ENCODE measurements around the gene VAMP5. TPM values are rescaled to one million over a fixed set of nuclear protein-coding genes. Genes with fewer than 3 reads are reported as not detected.

Gene VAMP5
- total and polyA plus RNA-seq, 9 of the 15 experiments (the other 6 are each of a cell fraction or from before 2014, with no cell fraction given) = 0.54 to 1.9 (median 1.5) TPM; not detected in 2

- TF ChIP-seq, protein P1, sequence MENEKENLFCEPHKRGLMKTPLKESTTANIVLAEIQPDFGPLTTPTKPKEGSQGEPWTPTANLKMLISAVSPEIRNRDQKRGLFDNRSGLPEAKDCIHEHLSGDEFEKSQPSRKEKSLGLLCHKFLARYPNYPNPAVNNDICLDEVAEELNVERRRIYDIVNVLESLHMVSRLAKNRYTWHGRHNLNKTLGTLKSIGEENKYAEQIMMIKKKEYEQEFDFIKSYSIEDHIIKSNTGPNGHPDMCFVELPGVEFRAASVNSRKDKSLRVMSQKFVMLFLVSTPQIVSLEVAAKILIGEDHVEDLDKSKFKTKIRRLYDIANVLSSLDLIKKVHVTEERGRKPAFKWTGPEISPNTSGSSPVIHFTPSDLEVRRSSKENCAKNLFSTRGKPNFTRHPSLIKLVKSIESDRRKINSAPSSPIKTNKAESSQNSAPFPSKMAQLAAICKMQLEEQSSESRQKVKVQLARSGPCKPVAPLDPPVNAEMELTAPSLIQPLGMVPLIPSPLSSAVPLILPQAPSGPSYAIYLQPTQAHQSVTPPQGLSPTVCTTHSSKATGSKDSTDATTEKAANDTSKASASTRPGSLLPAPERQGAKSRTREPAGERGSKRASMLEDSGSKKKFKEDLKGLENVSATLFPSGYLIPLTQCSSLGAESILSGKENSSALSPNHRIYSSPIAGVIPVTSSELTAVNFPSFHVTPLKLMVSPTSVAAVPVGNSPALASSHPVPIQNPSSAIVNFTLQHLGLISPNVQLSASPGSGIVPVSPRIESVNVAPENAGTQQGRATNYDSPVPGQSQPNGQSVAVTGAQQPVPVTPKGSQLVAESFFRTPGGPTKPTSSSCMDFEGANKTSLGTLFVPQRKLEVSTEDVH (IDR thresholded peaks at IDR 0.05; ENCODE audit: low read depth, partially characterized antibody) = peak; percentile 80
- TF ChIP-seq POLR2AphosphoS5 (IDR thresholded peaks at IDR 0.05; ENCODE audit: control insufficient read depth, insufficient read depth, low read depth, low read length) = peak; percentile 95
- peak; percentile 74 for TF ChIP-seq THAP12 (CRISPR knock-in tag; IDR thresholded peaks at IDR 0.05)
- peak; percentile 49 for TF ChIP-seq BRD9 (IDR thresholded peaks at IDR 0.05; ENCODE audit: low read depth, partially characterized antibody)
- peak; percentile 79 to 88; a peak in 2 of 4 replicates for TF ChIP-seq SIN3A (IDR thresholded peaks at IDR 0.05; ENCODE audit: borderline replicate concordance in 2 of 2, control insufficient read depth in 1 of 2, low read depth in 2 of 2, low read length in 2 of 2)
- peak; percentile 40; the same call in 1 of the 2 replicates for TF ChIP-seq ETV1 (tag; conservative IDR thresholded peaks at IDR 0.05; ENCODE audit: low read depth)
- TF ChIP-seq ASH1L (IDR thresholded peaks at IDR 0.05; ENCODE audit: borderline replicate concordance, low read depth, partially characterized antibody) = no peak
- no peak for TF ChIP-seq NR2C1 (IDR thresholded peaks at IDR 0.05)
- TF ChIP-seq NR2C1 (tag; IDR thresholded peaks at IDR 0.05) = peak; percentile 27; the same call in 1 of the 2 replicates
- no peak; the same call in 1 of the 2 replicates for TF ChIP-seq TOE1 (IDR thresholded peaks at IDR 0.05; ENCODE audit: borderline replicate concordance)
- no peak for TF ChIP-seq TOE1 (CRISPR knock-in tag; IDR thresholded peaks at IDR 0.05; ENCODE audit: borderline replicate concordance, low read depth)
- peak; percentile 75 for TF ChIP-seq VEZF1 (CRISPR knock-in tag; IDR thresholded peaks at IDR 0.05)
- TF ChIP-seq SOX6 (IDR thresholded peaks at IDR 0.05) = peak; percentile 44; the same call in 1 of the 2 replicates
- TF ChIP-seq SNRNP70 (optimal IDR thresholded peaks at IDR 0.05; ENCODE audit: low read depth, low read length) = no peak
- TF ChIP-seq ZNF395 (CRISPR knock-in tag; IDR thresholded peaks at IDR 0.05) = no peak
- no peak for TF ChIP-seq SETDB1 (IDR thresholded peaks at IDR 0.05; ENCODE audit: low read length)
Observed at GRCh38 chr2:85561280-85562212, 22.7 kb upstream of the VAMP5 start, which contains the start of gene GGCX (continued).

All from K562 (cell line).